ENCODE results near the gene TRIM31. TPM values are rescaled to one million over a fixed set of nuclear protein-coding genes. Genes with fewer than 3 reads are reported as not detected.
"Not testable (repeated sequence)": the region's sequence is repeated elsewhere in the genome, so short reads cannot be mapped to it uniquely, and the experiment has no call there.

The TRIM31 gene
- polyA plus RNA-seq, 10 donors, result 0.16 to 0.38 (median 0.37) TPM; not detected in 7

GRCh38 chr6:30149858-30150550 is 37.1 kb upstream of the TRIM31 start:
- DNase-seq, result no peak

GRCh38 chr6:30149234-30149633 is 36.3 kb upstream of the TRIM31 start:
- no peak for DNase-seq

DNA sequence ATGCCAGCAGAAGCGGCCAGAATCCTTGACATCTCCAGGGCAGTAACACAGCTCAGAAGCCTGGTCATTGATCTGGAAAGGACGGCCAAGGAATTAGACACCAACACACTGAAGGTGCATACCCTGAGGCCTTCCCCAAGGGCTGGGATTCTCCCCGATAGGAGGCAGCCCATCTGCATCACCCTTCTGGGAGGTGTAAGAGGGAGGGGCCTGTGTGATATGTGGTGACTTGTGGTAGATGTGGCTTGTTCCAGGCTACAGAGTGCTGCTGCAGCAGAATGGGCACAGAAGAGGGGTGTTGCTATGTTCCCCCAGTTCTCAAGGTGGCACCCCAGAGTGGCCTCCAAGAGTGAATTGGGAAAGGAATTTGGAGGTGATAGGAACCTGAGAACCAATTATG is 34.2 kb upstream of the TRIM31 start:
- no peak for DNase-seq

- DNase-seq, result no peak
Observed at GRCh38 chr6:30145818-30146217, 32.9 kb upstream of the TRIM31 start.

DNA sequence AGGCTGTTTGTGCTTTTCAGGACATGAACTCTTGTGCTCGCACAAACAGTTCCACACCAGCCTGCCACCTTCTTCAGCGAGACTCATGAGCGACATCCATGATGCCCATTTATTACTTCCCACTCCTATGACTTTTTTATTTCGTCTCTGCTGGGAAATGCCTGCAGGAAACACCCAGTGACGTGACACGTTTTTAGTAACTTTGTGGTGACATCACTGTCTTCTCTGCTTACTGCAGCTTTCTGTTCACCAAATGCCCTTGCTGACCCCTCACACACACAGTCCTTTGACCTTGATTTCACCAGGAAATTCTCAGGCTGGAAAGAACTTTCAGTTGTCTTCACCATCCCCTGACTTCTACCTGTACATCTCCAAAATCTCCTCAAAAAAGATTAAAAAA is 31.9 kb upstream of the TRIM31 start:
- no peak for DNase-seq

- DNase-seq, result no peak
Observed at GRCh38 chr6:30143780-30144179, 30.9 kb upstream of the TRIM31 start.

GRCh38 chr6:30142665-30143064 is 29.8 kb upstream of the TRIM31 start:
- DNase-seq, result no peak

- DNase-seq, result not testable (repeated sequence)
Observed at GRCh38 chr6:30140240-30140639, 27.4 kb upstream of the TRIM31 start.

- DNase-seq, result no peak
Observed at GRCh38 chr6:30136570-30137286, 23.8 kb upstream of the TRIM31 start.

- DNase-seq, result no peak
Observed at GRCh38 chr6:30135757-30136156, 22.9 kb upstream of the TRIM31 start, which contains the start of gene TRIM40. TSS of gene TRIM40 (plus strand) at chr6:30136140. CDS start at chr6:30137037, 897 bp downstream.

DNA sequence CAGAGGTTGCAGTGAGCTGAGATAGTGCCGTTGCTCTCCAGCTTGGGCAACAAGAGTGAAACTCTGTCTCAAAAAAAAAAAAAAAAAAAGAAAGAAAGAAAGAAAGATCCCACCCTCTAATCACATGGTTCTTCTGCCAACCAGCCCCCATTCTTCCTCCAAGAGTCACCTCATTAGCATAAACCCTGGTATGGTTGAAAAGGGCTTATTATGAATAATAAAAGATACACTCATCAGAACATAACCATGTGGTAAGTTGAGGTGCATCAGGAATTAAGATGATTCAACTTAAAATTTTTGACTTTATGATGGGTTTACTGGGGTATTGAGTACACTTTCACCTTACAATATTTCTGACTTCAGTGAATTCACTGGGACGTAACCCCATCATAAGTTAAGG is 22.3 kb upstream of the TRIM31 start:
- DNase-seq, result no peak

DNA sequence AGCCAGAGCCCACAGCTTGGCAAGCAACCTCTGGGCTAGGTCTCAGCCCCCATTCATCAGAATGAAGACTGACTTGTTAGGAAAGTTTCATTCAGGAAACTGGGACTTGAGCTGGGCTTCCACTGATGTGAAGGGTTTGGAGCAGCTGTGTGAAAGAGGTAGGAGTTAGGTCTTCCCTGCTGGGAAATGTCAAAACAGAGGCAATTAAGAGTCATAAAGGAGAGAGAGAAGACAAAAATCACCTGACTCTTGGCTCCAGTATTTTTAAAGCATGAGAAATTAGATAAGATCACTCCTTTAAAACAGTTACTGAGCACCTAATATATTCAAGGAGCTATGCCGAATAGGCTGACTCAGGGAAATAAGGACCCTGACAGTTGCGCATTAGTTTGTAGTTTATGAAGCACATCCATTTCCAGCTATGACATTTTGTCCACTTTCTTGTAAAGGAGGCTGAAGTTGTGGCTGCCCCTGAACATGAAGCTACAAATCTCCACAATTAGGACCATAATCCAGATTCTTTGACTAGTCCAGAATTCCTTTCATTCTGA is 19.1 kb upstream of the TRIM31 start:
- no peak for DNase-seq

DNA sequence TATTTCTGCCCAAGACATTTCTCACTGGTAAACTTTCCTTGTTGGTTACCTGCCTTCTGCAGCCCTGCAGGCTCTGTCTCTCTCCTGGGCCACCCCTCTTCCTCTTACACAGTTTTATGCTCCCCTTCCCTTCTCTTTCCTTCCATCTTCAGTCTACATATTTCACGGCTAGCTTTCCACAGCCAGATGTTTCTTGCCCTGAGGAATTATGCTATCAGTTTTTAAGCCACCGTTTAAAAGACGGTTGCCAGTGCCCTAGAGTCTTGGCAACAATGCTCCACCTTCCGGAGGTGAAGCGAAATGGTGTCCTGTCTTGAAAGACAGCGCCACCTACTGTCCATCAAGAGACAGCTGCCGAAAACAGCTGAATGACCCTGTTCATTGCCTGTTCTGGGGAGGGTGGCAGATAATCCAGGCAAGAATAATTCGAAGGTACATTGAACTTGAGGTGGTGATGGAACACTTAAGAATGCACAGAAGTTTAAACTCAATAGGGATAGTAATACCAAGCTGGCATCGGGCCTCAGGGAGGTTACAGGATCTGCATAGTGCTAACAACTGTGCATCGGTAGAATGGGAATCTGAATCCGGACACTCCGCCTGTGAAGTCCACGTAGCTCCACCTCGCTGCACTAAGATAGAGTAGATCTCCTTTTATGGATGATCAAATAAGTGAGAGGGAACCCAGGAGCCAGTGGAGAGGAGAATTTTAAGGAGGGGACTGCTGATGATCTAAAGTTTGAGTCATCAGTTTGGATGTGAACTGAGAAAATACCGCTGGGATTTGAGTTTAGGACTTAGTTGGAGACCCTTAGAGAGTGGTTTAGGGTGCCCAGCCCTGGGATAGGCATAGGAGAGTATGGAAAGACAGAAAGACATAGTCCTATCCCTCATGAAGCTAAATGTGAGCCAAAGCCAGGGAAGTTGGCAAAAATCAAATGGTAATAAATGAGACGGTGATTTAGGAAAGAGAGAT is 18.3 kb upstream of the TRIM31 start:
- peak; percentile 72 to 82 (median 76) for DNase-seq

GRCh38 chr6:30130179-30130679 is 17.3 kb upstream of the TRIM31 start:
- no peak for DNase-seq

GRCh38 chr6:30129265-30130178 is 16.6 kb upstream of the TRIM31 start:
- DNase-seq, result no peak

DNA sequence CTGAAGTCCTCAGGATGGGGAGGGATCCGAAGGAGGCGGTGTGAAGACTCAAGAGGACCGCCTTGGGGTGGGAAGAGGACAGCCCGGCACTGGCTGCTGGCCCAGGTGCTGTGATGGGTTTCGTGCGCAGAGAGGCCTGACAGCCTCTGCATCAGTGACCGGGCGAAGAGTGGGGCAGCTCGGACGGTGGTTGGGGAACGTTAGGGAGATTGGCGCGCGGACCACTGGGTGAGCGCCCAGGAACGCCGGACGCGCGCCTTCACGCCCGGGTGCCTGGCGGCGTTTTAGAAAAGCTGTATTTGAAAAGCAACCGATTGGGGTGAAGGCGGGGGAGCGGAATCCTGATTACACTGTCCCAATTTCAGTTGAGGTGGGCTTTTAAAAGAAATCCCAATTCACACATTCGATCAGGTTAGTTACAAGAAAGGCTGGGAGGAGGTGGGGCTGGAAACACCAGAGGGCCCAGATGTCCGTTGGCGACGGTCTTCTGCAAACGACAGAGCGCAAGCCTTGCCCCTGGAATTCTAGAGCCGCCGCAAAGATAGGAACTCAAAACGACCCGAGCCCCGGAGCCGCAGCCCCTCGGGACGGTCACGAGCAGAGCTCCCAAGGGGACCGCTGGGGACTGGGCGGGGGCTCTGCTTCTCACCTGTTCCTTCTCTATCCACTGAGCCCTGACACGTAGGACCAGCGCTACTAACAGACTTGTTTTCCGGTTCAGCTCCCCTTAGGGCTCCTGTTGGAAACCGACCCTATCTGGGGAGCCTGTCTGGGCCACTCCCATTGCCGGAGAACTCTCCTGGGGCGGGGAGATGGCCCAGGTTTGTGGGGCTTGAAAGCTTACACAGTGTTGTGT is 14.6 kb upstream of the TRIM31 start:
- DNase-seq, result peak in 2 of 3 donors; percentile 6 to 19

DNA sequence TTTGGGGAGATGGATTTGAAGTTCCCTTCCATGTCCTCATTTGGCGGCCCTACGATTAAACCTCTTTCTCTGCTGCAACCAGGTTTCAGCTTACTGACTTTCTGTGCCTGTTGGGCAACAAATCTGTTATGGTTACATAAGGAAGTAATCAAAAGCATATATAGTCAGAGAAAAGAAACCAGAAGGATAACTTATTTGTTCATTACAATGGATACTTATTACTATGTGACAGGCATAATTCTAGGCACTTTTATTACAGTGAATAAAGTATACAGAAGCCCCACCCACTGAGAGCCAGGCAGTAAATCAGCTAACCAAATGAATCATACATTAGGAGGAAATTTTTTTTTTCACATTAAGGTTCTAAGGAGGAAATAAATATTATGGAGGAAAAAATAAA is 9.6 kb upstream of the TRIM31 start:
- DNase-seq, result no peak

DNA sequence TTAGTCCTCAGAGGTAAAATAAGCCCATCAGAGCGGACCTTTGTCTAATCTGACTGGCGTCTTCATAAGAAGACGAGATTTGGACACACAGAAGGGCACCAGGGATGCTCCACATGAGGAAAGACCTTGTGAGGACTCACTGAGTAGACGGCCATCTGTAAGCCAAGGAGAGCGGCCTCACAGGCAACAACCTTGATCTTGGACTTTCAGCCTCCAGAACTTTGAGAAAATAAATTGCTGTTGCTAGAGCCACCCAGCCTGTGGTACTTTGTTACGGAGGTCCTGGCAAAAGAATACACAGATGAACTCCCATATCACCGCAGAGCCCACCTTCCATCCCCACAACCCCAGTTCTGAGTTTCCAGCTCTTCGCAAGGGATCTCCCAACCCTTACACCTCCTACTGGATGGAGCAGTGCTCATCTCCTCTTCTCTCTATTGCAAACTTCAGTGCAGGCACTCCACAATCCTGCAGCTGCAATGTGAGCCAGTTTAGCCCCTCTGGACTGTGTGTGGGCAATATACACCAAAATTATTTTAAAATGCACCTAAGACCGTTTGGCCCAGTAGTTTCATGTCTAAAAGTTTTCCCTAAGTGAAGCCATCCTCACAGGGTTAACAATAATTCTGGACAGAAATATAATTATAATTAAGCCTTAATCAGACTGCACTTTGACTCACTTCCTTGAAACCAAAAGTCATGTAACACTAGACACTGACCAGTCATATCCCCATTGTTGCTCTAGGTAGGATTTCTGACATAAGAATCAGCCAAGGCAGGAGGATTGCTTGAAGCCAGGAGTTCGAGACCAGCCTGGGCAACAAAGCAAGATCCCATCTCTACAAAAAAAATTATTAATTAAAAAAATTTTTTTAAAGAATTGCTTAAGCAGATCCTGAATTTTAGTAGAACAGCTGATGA is 8.8 kb upstream of the TRIM31 start:
- DNase-seq, result no peak
